OCI-LY3 (cell line): ENCODE results near the gene ARHGAP15.

Experiments
- H2AFZ ChIP-seq: fragments of 200-600, 300-600 bp; shearing (Covaris generic); 2 replicates; pipeline ENCODE4 v1.6.0; 2014; ENCODE audit warnings: antibody characterized with exemption, low read depth, low read length
- H3K27ac ChIP-seq: fragments of 200-600, 300-600 bp; sonication (generic); 2 replicates; pipeline ENCODE4 v1.5.1; 2014; ENCODE audit warnings: mild to moderate bottlenecking, low read length, moderate library complexity, mixed read lengths
- H3K27me3 ChIP-seq: fragments of 200-600, 300-600 bp; sonication (generic); 2 replicates; pipeline ENCODE4 v1.6.1; 2014; ENCODE audit warnings: low read depth, low read length, mixed read lengths
- H3K36me3 ChIP-seq: fragments of 200-600, 300-600 bp; sonication (generic); replicated peaks from 2 replicates; pipeline ENCODE3; 2014; ENCODE audit warnings: low read depth, low read length, mixed read lengths
- H3K4me1 ChIP-seq: fragments of 300-600, 200-600 bp; sonication (generic); 2 replicates; pipeline ENCODE4 v1.6.1; 2014; ENCODE audit warnings: low read length, mixed read lengths
- H3K4me2 ChIP-seq: fragments of 200-600, 300-600 bp; sonication (generic); 2 replicates; pipeline ENCODE4 v1.6.1; 2014; ENCODE audit warnings: low read length, mixed read lengths
- H3K4me3 ChIP-seq: fragments of 300-600, 200-600 bp; sonication (generic); 2 replicates; pipeline ENCODE4 v1.5.1; 2014; ENCODE audit warnings: antibody characterized with exemption, mild to moderate bottlenecking, low read length, moderate library complexity
- H3K79me2 ChIP-seq: fragments of 300-600, 200-600 bp; shearing (Covaris generic); 2 replicates; pipeline ENCODE4 v1.6.1; 2014; ENCODE audit warnings: mild to moderate bottlenecking, low read length, mixed read lengths
- H3K9ac ChIP-seq: fragments of 300-600, 200-600 bp; shearing (Covaris generic); 2 replicates; pipeline ENCODE4 v1.6.0; 2014; ENCODE audit warnings: mild to moderate bottlenecking, low read length, moderate library complexity
- H3K9me3 ChIP-seq: fragments of 200-600, 300-600 bp; shearing (Covaris generic); 2 replicates; pipeline ENCODE4 v1.6.1; 2014; ENCODE audit warnings: low read length, mixed read lengths; ENCODE audit not compliant: insufficient read depth
- H4K20me1 ChIP-seq: fragments of 200-600, 300-600 bp; sonication (generic); 2 replicates; pipeline ENCODE4 v1.6.1; 2016; ENCODE audit warnings: low read length, mixed read lengths; ENCODE audit not compliant: insufficient read depth
- CTCF ChIP-seq: fragments of 200-600, 300-600 bp; sonication (generic); IDR thresholded peaks from 2 replicates; pipeline ENCODE4 v1.5.1; 2014; ENCODE audit warnings: antibody characterized with exemption, low read length, low read depth
- EZH2phosphoT487 ChIP-seq: fragments of 200-600 bp; shearing (Covaris generic); IDR thresholded peaks from 2 replicates; pipeline ENCODE4 v1.6.1; 2018; ENCODE audit warnings: antibody characterized with exemption, mixed run types, low read depth

ARHGAP15 gene

DNA sequence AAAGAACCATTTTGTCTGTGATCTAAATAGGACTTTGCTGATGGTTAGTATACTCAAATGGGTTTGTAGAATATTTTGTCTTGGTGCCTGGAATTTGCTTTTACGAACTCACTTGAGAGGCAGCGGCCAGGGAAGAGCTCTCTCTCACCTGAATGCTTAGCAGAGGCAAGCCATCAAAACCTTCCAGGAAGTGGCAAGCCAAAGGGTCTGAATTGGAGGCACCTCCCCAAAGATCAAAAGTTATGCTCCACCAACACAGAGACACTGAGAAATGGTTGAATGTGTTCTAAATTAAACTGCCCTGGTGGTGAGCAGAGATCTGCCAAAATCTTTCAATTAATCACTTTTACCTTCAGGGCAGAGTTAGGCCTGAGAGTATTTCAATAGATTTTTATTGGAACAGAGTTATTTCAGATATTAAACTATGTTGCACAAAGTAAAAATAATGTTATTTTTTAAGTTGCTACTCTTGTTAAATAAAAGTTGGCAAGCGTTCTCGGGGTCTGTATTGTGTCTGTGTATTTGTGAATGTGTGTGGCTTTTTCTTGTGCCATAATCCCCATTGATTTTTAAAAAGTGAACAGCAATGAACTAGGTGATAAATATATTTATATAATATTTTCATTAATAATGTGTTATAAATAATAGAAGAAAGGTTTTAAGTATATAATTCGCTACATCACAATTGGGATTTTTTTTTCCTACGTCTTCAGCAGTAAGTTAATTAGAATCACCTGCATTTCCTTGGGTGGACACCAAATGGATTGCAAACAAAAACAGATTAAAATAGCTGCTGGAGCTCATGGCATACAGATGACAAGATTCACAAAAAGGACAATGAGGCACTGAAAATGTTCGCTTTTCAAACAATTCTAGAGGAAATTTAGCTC lies 416.1 kb downstream of the ARHGAP15 start:
- Histone ChIP-seq H3K4me2 (no peak overlapping the region), H3K4me3 (no peak overlapping the region), H2AFZ (no peak overlapping the region), H3K9ac (no peak overlapping the region), H3K36me3 (no peaks in the 10 kb centered on the region), H3K27ac (no peak overlapping the region), H3K4me1 (no peaks in the 10 kb centered on the region), H3K79me2 (no peaks in the 10 kb centered on the region), H4K20me1 (no peaks in the 10 kb centered on the region), H3K27me3 (no peaks in the 10 kb centered on the region), H3K9me3 (no peaks in the 10 kb centered on the region)
- TF ChIP-seq CTCF (no peak), EZH2phosphoT487 (no peak)

DNA sequence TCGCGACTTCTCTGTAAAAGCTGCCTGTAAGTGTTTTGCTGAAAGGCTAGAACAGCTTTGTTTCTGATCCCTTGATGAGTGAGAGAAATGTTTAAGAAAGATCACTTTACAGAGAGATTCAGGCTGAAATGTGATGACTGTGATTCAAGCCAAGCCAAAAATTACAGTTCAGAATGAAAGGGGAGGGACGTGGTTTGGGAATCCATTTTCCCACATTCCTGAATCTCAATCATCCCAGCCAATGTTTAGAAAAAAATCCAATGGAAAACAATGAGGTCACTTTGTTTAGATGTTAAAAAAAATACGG lies 416.7 kb downstream of the ARHGAP15 start:
- Histone ChIP-seq H3K9me3 (no peaks in the 10 kb centered on the region), H3K27ac (no peak overlapping the region), H3K36me3 (no peaks in the 10 kb centered on the region), H3K27me3 (no peaks in the 10 kb centered on the region), H3K79me2 (no peaks in the 10 kb centered on the region), H3K9ac (no peak overlapping the region), H4K20me1 (no peaks in the 10 kb centered on the region), H3K4me3 (no peak overlapping the region), H3K4me2 (no peak overlapping the region), H3K4me1 (no peaks in the 10 kb centered on the region), H2AFZ (no peak overlapping the region)
- TF ChIP-seq CTCF (no peak), EZH2phosphoT487 (no peak)

DNA sequence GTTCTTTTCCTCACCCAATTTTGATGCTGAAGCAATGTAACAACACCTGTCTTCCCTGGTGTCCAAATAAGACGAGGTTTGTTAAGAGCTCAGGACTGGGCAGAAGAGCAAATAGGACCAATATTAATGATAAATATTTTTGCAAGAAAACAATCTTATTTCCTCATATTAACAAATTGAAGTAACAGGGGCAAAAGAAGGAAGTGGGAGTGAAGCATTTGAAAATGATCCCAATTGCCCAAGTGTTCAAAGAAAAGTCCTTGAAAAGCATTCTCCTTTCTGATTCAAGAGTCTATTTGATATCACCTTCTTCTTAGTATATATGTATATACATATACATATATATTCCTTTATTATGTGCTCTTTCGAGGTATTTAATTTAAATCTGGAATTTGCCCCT lies 418.8 kb downstream of the ARHGAP15 start:
- H3K4me2 ChIP-seq, result no peak overlapping the region
- no peaks in the 10 kb centered on the region for H4K20me1 ChIP-seq
- H3K9ac ChIP-seq, result no peak overlapping the region
- H3K36me3 ChIP-seq, result no peaks in the 10 kb centered on the region
- no peaks in the 10 kb centered on the region for H3K4me1 ChIP-seq
- TF ChIP-seq EZH2phosphoT487 (no peak), CTCF (no peak)
- no peaks in the 10 kb centered on the region for H3K9me3 ChIP-seq
- no peaks in the 10 kb centered on the region for H3K79me2 ChIP-seq
- no peak overlapping the region for H2AFZ ChIP-seq
- no peaks in the 10 kb centered on the region for H3K27me3 ChIP-seq
- H3K27ac ChIP-seq, result no peak overlapping the region
- H3K4me3 ChIP-seq, result no peak overlapping the region

DNA sequence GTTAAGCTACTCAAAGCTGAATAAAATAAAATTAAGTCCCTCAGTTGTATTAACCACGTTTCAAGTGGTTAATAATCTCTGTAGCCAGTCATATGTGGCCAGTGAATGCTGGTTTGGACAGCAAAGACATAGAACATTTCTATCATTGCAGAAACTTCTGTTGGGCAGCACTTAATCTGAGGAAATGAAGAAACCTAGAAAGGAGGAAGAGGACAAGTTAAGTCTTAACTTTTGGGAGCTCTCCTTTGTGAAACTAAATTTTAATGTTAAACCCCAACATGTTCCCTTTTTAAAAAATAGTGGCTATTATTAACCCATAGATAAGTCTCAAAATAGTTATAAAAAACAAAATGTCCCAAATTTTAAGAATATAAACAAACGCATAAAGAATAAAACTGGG lies 421.3 kb downstream of the ARHGAP15 start:
- Histone ChIP-seq H3K36me3 (no peaks in the 10 kb centered on the region), H3K9ac (no peak overlapping the region), H2AFZ (no peak overlapping the region)

More for the DNA sequence above, 421.3 kb downstream of the ARHGAP15 start:
- Histone ChIP-seq H3K4me2 (no peak overlapping the region), H3K27me3 (no peaks in the 10 kb centered on the region), H3K79me2 (no peaks in the 10 kb centered on the region), H3K4me3 (no peak overlapping the region), H3K4me1 (no peaks in the 10 kb centered on the region), H3K27ac (no peak overlapping the region), H4K20me1 (no peaks in the 10 kb centered on the region), H3K9me3 (no peaks in the 10 kb centered on the region)
- TF ChIP-seq EZH2phosphoT487 (no peak), CTCF (no peak)
